Spleen (tissue), 11 donors: ENCODE measurements around the gene RHBDL3. TPM values are rescaled to one million over a fixed set of nuclear protein-coding genes. Genes with fewer than 3 reads are reported as not detected.
A peak's percentile ranks its signal among the peaks of the same experiment; 100 is the strongest.

Experiments used
- DNase-seq: peaks from one replicate; pipeline ENCODE4 v3.0.0-alpha.2; 2020
- H3K27ac ChIP-seq, 8 donors: fragments of 200-600 bp; sonication (generic) in 7 of 8; 1 replicate in 4 of 8; 2 replicates in 4 of 8; pipeline versions ENCODE4 v1.5.0 to v1.8.0; 2016 to 2021; ENCODE audit warnings: inconsistent platforms in 4 of 8, mild to moderate bottlenecking in 4 of 8, moderate library complexity in 1 of 8
- H3K27me3 ChIP-seq, 7 donors: fragments of 200-600 bp; sonication (generic) in 6 of 7; replicated peaks in 1 of 7; 1 replicate in 4 of 7; 2 replicates in 3 of 7; pipeline versions ENCODE4 v1.5.0 to v1.8.0; 2016 to 2021; ENCODE audit warnings: inconsistent platforms in 3 of 7, mild to moderate bottlenecking in 1 of 7
- H3K36me3 ChIP-seq, 6 donors: fragments of 200-600 bp; sonication (generic) in 5 of 6; 1 replicate in 4 of 6; 2 replicates in 2 of 6; pipeline versions ENCODE4 v1.5.0 to v1.8.0; 2016 to 2021; ENCODE audit warnings: inconsistent platforms in 2 of 6
- H3K4me1 ChIP-seq, 6 donors: fragments of 200-600 bp; sonication (generic) in 5 of 6; 1 replicate in 3 of 6; 2 replicates in 3 of 6; pipeline versions ENCODE4 v1.5.0 to v1.8.0; 2016 to 2021; ENCODE audit warnings: inconsistent platforms in 3 of 6
- H3K4me3 ChIP-seq, 8 donors: fragments of 200-600 bp; sonication (generic) in 7 of 8; 1 replicate in 4 of 8; 2 replicates in 4 of 8; pipeline versions ENCODE4 v1.5.0 to v1.8.0; 2016 to 2021; ENCODE audit warnings: inconsistent platforms in 4 of 8, mild to moderate bottlenecking in 4 of 8, moderate library complexity in 2 of 8
- H3K9me3 ChIP-seq, 8 donors: fragments of 200-600 bp; sonication (generic) in 7 of 8; 1 replicate in 4 of 8; 2 replicates in 4 of 8; pipeline versions ENCODE4 v1.5.0 to v1.8.0; 2016 to 2021; ENCODE audit warnings: inconsistent platforms in 4 of 8
- CTCF ChIP-seq, 11 experiments: fragments of 200-600 bp in 7 of 11; fragments of 450-650 bp in 4 of 11; sonication (generic) in 4 of 11; IDR thresholded peaks in 8 of 11; conservative IDR thresholded peaks in 3 of 11; 1 replicate in 7 of 11; 2 replicates in 4 of 11; pipeline versions ENCODE4 v1.4.0 to v1.8.0; 2016 to 2021; ENCODE audit warnings: antibody characterized with exemption in 11 of 11, inconsistent platforms in 4 of 11, mild to moderate bottlenecking in 1 of 11
- POLR2A ChIP-seq, 3 donors: fragments of 450-650 bp; IDR thresholded peaks; one replicate each; pipeline ENCODE4 v1.5.1; 2017; ENCODE audit warnings: antibody characterized with exemption in 3 of 3, mild to moderate bottlenecking in 1 of 3
- POLR2AphosphoS5 ChIP-seq, 3 donors: sonication (generic); formaldehyde crosslinking; IDR thresholded peaks; one replicate each; pipeline ENCODE4 v1.5.1; 2017; ENCODE audit warnings: antibody characterized with exemption in 3 of 3
- WGBS, 5 donors: extraction: QIAGEN DNeasy Blood & Tissue Kit in 3 of 5; methylation state at CpG; one replicate each; pipeline versions ENCODE4 v1.1.5 to v1.1.7; 2013 to 2018; 5-methylcytosine and 5-hydroxymethylcytosine counted together
- intact Hi-C: fragments of 100-400 bp; cut with DNase I; formaldehyde crosslinking; loops from one replicate; pipeline ENCODE4 v1.15.0; 2023; ENCODE audit warnings: low total_unique reads
- polyA plus RNA-seq, 3 donors: library from polyadenylated mRNA; stranded (reverse); fragments of 200-250 nt; gene quantifications; one replicate each; pipeline ENCODE4 v1.2.1, GENCODE V29; 2013
- total RNA-seq, 7 donors: library from RNA; depleted of rRNA in 3 of 7; stranded (reverse); fragments of >200 nt in 3 of 7; fragmentation: NEBNext Ultra II Directional in 4 of 7; extraction: Animal tissue kit (Norgen Biotek cat#: 25700) in 4 of 7; gene quantifications; one replicate each; pipeline versions ENCODE4 v1.1.0 to v1.2.1, GENCODE V29; 2016 to 2021
- donor health status: healthy with polysubstance abuse.
- donor health status: DM: no; HTN: no; CAD: no; lungs with moderate emphysema.
- donor health status: DM: no; HTN: no; CAD: no.
- donor health status: Bipolar disorder and iron deficiency.
- donor health status: healthy.
- donor health status: DM: no; HTN: no; CAD: no.
- donor health status: DM: yes; HTN: yes; CAD: no.

The RHBDL3 gene
- total and polyA plus RNA-seq, 10 donors = 0.06 to 0.72 (median 0.25) TPM; not detected in 3

GRCh38 chr17:32320847-32321246 is 55.2 kb downstream of the RHBDL3 start:
- peaks cover 0 to 32% (median 20%) of the 10 kb centered on the region in 6 donors for H3K4me1 ChIP-seq
- TF ChIP-seq POLR2AphosphoS5 (IDR thresholded peaks at IDR 0.05) = no peak
- TF ChIP-seq CTCF (IDR thresholded peaks at IDR 0.05 in 8 of 11, conservative IDR thresholded peaks at IDR 0.05 in 3 of 11) = no peak
- TF ChIP-seq POLR2A (IDR thresholded peaks at IDR 0.05) = no peak
- no peaks in the 10 kb centered on the region for H3K36me3 ChIP-seq
- H3K27me3 ChIP-seq = no peaks in the 10 kb centered on the region
- no peak overlapping the region for H3K27ac ChIP-seq
- H3K4me3 ChIP-seq = no peak overlapping the region
- H3K9me3 ChIP-seq = no peaks in the 10 kb centered on the region
- 92 to 96% (median 93%) methylated on average over 14 to 15 of the region's 15 CpGs for WGBS, 5 donors
- intact Hi-C loops = no loop called here
- peak; percentile 56 for DNase-seq

GRCh38 chr17:32323046-32323445 is 57.4 kb downstream of the RHBDL3 start:
- intact Hi-C loops = no loop called here
- WGBS, 5 donors = 84 to 96% (median 87%) methylated on average over 5 to 10 of the region's 10 CpGs

GRCh38 chr17:32323811-32324491 is 58.3 kb downstream of the RHBDL3 start:
- TF ChIP-seq CTCF (IDR thresholded peaks at IDR 0.05 in 8 of 11, conservative IDR thresholded peaks at IDR 0.05 in 3 of 11) = no peak
- no peak for TF ChIP-seq POLR2AphosphoS5 (IDR thresholded peaks at IDR 0.05)
- TF ChIP-seq POLR2A (IDR thresholded peaks at IDR 0.05) = no peak
- Histone ChIP-seq H3K36me3 (no peaks in the 10 kb centered on the region), H3K4me3 (peak overlapping the region in 3 of 8 donors; percentile 22 to 51 (median 23)), H3K27me3 (no peaks in the 10 kb centered on the region), H3K9me3 (no peaks in the 10 kb centered on the region), H3K27ac (no peak overlapping the region), H3K4me1 (peaks cover 0 to 27% (median 18%) of the 10 kb centered on the region in 6 donors)
- intact Hi-C loops = no loop called here
- 31 to 48% (median 40%) methylated on average over 11 of the region's 11 CpGs for WGBS, 5 donors
- DNase-seq = peak; percentile 56

More at GRCh38 chr17:32323046-32323445, 57.4 kb downstream of the RHBDL3 start:
- Histone ChIP-seq H3K27me3 (no peaks in the 10 kb centered on the region), H3K4me3 (no peak overlapping the region), H3K27ac (no peak overlapping the region), H3K36me3 (no peaks in the 10 kb centered on the region), H3K9me3 (no peaks in the 10 kb centered on the region), H3K4me1 (peaks cover 0 to 32% (median 20%) of the 10 kb centered on the region in 6 donors)
- TF ChIP-seq POLR2A (IDR thresholded peaks at IDR 0.05) (no peak), POLR2AphosphoS5 (IDR thresholded peaks at IDR 0.05) (no peak), CTCF (IDR thresholded peaks at IDR 0.05 in 8 of 11, conservative IDR thresholded peaks at IDR 0.05 in 3 of 11) (no peak)
- DNase-seq = peak; percentile 66

- intact Hi-C loops = no loop called here
- Histone ChIP-seq H3K27ac (no peak overlapping the region), H3K27me3 (no peaks in the 10 kb centered on the region), H3K4me1 (peaks cover 9 to 42% (median 22%) of the 10 kb centered on the region in 6 donors), H3K36me3 (peaks cover 0 to 11% (median 0%) of the 10 kb centered on the region in 6 donors), H3K4me3 (no peak overlapping the region), H3K9me3 (no peaks in the 10 kb centered on the region)
- no peak for DNase-seq
- 90 to 100% (median 97%) methylated on average over 1 of the region's 1 CpG for WGBS, 5 donors
- TF ChIP-seq POLR2A (IDR thresholded peaks at IDR 0.05) (no peak), POLR2AphosphoS5 (IDR thresholded peaks at IDR 0.05) (no peak), CTCF (IDR thresholded peaks at IDR 0.05 in 8 of 11, conservative IDR thresholded peaks at IDR 0.05 in 3 of 11) (no peak)
Observed at GRCh38 chr17:32327911-32328310, 62.3 kb downstream of the RHBDL3 start.
